Tibial nerve (tissue), 4 donors: ENCODE measurements around the gene CD300E.

ENCODE experiments used
- CTCF ChIP-seq, 5 experiments: fragments of 200-600 bp in 3 of 5; fragments of 450-650 bp in 2 of 5; sonication (generic) in 3 of 5; IDR thresholded peaks; one replicate each; pipeline ENCODE4 v1.5.1; 2016 to 2019; ENCODE audit warnings: antibody characterized with exemption in 5 of 5, mild to moderate bottlenecking in 3 of 5, moderate library complexity in 2 of 5
- EP300 ChIP-seq, 2 donors: sonication (generic); formaldehyde crosslinking; IDR thresholded peaks; one replicate each; pipeline ENCODE4 v1.6.1; 2017; ENCODE audit warnings: antibody characterized with exemption in 2 of 2, mild to moderate bottlenecking in 1 of 2

DNA sequence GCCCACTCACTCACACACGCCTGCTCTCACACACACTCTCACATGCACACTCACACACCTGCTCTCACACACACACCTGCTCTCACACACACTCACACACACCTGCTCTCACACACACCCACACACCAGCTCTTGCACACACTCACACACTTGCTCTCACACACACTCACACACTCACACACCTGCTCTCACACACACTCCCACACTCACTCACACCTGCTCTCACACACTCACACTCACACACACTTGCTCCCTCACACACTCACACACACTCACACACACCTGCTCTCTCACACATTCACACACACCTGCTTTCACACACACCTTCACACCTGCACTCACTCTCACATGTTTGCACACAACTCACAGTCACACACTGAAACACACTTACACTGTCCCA is 60.2 kb downstream of the CD300E start:
- TF ChIP-seq CTCF (IDR thresholded peaks at IDR 0.05) = no peak
- TF ChIP-seq EP300 (IDR thresholded peaks at IDR 0.05) = no peak
